GM19238 (cell line): ENCODE measurements around the gene SNU13.
A peak's percentile ranks its signal among the peaks of the same experiment; 100 is the strongest.
"Not testable (repeated sequence)": the region's sequence is repeated elsewhere in the genome, so short reads cannot be mapped to it uniquely, and the experiment has no call there.

Source experiments
- DNase-seq: peaks from one replicate; pipeline ENCODE4 v3.0.0; 2011; ENCODE audit warnings: low spot score; ENCODE audit not compliant: insufficient read length

The SNU13 gene

DNA sequence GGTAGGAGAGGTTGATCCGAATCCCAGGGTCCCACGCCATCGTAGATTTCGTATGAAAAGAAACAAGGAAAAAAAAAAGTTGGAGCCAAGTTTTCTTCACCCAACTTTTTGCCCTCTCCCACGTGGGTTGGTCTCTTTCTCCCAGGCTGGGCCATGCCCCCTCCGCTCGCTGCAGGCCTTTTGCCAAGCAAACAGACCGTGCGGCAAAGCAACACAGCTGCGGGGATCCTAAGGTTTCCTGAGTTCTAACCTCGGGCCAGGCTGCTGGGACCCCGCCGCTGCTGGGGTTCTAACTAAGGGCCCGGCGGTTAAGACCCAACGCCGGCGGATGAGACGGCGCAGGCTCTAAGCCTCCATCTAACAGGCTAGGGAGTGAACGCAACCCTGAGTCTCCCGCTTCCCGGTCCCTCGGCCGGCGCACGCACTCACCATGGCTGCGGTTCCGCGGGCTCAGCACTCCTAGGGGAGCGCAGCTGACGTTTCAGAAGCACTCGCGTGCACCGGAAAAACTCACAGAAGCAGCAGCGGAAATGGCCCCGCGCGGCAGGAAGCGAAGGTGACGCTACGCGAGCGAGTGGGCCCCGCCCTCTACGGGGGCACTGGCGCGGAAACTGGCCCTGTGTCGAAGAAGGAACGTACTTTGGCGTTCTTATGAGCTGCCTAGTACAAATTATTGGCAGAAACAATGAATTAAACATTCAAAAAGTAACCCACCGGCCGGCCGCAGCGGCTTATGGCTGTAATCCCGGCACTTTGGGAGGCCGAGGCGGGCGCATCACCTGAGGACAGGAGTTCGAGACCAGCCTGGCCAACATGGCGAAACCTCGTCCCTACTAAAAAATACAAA is at the start of gene SNU13:
Gene SNU13, minus strand, starts transcription at position 503 of the 847 bp plus-strand sequence. Its CDS starts 71 bp downstream, at position 432.
- DNase-seq, result peak; percentile 91

DNA sequence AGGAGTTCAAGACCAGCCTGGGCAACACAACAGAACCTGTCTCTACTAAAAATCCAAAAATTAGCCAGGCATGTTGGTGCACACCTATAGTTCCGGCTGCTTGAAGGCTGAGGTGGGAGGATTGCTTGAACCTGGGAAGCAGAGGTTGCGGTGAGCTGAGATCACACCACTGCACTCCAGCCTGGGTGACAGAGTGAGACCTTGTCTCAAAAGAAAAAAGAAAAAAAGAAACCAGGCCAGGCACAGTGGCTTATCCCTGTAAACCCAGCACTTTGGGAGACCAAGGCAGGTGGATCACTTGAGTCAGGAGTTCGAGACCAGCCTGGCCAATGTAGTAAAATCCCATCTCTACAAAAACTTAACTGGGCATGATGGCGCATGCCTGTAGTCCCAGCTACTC is 44.6 kb upstream of the SNU13 start:
- DNase-seq, result not testable (repeated sequence)

DNA sequence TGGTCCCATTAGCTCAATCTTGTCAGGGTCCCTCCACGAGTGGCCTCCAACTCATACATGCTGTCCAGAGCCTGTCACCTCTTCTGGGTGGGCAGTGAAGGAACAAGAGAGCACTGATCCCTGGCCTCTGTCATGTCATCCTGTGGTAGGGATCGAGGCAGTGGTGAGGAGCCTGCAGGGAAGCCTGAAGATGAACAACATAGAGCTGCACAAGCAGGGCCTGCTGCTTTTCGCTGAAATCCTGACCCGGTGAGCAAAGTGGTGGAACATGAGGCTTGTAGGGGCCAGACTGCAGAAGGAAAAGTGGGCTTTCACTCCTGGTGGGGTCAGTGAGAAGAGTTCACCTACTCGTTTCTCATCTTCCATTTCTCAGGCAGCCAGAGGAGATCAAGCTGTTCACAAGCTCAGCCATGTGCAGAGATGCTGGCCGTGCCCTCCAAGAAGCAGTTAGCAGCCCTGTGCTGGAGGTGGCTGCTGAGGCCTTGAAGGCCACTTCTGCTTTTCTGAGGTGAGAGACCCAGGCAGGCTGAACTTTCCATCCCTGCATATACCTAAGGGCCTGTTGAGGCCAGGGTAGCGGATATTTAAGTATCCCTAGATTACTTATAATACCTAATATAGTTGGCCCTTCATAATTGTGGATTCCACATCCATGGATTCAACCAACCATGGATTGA is 43.6 kb upstream of the SNU13 start:
- no peak for DNase-seq

DNA sequence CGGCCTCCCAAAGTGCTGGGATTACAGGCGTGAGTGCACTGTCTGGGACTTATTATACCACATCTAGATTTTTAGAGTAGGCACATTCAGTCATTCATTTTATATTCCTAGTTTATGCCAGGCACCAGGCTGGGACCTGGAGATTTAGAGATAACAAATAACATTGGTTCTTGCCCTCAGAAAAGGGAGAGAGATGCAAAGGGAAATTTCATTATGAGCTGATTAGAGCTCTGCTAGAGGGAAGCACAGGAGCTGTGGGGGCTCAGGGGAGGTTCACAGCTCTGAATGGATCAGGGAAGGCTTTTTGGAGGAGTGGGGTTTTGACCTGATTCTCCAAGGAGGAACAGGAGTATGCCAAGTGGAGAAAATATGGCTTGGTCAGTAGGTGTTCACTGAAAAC is 42.9 kb upstream of the SNU13 start:
- DNase-seq, result no peak

DNA sequence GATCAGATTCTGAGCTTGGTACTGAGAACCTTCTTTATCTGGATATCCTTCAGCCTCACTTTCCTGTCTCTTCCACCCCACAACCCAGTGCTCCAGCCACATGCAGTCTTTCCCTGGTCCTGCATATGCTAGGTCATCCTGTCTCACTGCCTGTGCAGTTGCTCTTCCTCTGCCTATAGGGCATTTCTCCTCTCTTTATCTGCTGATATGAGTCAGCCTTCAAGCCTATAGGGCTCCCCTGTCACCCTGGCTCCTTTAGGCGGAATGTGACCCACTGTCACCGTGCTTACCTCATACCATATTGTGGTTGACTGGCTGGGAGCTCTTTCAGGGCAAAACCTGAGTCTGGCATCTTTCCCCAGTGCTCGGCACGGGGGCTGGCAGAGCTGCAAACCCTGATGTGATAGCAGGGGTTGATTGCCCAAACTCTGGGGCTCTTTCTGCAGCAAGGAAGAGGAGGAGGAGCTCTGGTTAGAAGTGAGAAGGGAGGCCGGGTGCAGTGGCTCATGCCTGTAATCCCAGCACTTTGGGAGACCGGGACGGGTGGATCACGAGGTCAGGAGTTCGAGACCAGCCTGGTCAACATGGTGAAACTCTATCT is 36.9 kb upstream of the SNU13 start:
- DNase-seq, result no peak

DNA sequence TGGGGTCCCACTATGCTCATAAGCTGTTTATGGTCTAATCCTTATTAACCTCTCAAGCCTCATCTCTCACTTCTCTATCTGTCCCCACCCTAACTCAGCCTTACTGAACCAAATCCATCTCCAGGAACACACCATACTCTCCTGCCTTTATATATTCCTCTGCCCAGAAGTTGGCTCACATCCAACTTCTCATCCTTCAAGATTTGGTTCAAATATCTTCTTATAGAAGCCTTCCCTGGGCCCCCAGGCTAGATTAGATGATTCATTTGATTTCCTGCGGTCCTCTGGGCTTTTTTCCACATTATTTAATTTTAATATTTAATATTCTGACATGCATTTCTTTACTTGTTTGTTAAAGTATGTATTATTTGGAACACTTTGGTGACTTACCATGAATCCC is 33.8 kb upstream of the SNU13 start:
- no peak for DNase-seq

DNA sequence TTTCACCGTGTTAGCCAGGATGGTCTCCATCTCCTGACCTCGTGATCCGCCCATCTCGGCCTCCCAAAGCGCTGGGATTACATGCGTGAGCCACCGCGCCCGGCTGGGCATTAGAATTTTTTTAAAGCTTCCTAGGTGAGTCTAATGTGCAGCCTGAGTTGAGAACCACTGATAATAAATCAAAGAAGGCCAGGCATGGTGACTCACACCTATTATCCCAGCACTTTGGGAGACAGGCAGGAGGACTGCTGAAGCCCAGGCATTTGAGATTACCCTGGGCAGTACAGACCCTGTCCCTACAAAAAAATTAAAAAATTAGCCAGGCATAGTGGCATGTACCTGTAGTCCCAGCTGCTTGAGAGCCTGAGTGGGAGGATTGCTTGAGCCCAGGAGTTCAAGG is 24.3 kb upstream of the SNU13 start:
- no peak for DNase-seq

DNA sequence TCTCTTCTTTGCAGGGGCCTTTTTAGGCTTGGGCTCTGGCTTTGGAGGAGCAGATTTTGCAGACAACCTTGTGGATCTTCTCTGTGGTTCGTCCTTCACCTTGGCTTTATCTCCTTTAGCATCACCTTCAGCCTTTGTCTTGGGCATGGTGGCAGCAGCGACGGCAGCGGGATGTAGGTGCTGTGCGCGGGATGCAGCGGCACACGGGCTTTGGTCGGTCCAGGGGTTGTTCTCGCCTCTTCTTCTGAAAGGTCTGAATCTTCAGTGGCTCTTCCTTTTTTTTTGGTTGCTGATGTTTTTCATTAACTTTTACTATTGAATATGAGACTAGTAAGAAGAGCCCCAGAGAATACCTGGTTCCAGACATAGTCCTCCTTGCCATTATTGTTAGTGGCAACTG is 20.7 kb upstream of the SNU13 start:
- no peak for DNase-seq

DNA sequence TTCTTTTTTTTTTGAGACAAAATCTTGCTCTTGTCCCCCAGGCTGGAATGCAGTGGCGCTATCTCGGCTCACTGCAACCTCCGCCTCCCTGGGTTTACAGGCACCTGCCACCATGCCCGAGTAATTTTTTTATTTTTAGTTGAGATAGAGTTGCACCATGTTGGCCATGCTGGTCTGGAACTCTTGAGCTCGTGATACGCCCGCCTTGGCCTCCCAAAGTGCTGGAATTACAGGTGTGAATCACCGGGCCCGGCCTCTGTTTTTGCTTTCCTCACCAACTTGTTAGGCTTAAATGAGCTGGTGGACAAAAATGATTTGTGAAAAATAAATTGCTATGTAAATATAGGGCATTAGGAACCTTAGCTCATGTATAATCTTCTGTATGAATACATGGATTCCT is 14.1 kb upstream of the SNU13 start:
- no peak for DNase-seq

DNA sequence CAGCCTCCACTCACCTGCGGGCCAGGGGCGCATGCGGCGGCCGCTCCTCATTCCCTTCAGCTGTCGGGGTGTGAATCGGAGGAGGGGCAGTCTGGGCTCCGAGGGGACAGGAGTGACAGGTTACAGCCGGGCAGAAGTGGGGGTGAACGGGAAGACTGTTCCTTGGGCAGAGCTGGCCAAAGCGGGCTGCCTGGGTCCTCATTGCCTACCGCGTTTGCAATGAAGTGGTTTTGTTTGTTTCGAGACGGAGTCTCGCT is 11.4 kb upstream of the SNU13 start:
- DNase-seq, result no peak

DNA sequence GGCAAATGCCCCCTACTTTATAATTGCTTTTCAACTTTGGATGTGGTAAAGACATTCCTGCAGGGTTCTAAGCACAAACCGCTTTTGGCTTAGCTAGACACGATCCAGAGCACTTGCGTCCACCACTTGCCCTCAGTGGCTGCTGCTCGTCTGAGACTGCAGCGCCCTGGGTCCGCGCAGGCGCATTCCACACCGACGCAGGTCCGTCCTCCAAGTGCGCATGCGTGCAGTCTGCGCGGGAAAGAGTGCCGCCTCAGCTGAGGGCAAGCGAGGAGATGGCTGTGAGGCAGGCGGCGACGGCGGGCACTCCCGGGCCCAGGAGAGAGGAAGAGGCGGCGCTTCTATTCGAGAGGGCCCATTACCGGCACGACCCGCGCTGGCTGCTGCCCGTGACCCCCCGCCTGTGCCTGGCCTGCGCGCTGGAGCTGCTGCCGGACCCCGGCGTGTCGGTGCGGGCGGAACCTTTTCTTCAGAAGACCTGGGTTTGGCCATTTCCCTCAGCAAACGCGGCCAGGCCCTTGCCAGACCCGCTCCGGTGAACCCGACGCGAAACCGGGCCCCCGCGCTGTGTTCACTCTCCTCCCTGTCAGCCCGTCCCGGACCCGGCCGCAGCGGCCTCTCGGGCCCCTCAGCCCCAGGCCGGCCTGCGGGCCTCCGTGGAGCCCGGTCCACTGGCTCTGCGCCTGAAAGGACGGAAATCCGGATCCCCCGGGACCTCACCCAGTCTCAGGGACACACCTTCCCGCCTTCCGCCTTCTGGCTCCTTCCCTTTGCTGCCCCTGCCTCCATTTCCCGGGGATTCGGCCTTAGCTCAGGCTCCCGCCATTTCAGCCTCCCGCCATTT is 10.8 kb upstream of the SNU13 start, which contains the start of gene MEI1:
Gene MEI1, plus strand, starts transcription at position 240 of the 844 bp plus-strand sequence. Its CDS starts 36 bp downstream, at position 276.
- DNase-seq, result peak; percentile 90

DNA sequence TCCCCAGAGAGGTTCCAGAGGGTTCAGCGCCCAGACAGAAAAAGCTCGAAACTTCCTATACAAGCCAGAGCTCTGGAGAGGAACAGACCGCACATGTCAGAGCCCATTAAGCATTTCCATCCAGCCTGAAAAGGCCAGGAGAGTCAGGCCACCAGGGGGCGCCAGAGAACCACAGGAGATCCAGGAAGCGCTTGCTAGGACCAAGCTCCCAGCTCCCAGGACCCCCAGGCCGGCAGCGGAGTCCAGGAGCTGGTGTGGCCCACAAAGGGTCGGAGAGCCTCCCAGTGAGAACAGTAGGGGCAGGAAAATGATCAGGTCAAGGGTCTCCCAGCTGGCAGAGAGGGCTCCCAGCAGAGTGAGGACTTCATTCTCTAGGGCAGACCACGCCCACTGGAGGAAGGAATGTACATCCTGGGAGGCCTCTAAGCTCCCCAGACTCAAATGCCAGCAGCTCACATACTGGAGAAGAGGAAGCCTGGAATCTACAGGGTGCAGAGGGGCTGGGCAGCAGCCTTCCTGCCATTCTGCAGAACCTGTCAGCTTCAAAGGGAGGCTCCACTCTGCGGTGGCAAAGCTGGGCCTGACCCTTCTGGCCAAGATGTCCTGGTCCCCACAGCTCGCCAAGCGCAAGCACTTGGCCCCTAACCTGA is 8.6 kb upstream of the SNU13 start:
- DNase-seq, result peak; percentile 81

DNA sequence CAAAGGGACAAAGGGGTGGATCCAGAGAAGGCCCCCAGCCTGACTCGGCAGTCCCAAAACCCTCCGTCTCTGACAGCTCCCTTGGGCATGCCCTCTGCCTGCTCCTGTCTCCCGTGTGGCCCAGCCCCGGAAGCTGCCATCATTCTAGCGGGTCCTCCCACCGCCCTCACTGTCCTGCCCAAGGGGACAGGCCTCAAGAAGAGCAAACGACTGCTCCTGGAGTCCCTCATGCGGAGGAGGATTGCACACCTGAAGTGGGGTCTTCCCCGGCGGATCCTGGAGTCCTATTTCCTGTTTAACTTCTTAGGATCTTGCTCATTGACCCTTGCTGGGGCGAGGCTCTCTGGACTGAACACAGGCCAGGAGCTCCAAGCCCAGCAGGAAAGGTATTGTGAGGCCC is 8.0 kb upstream of the SNU13 start:
- no peak for DNase-seq

DNA sequence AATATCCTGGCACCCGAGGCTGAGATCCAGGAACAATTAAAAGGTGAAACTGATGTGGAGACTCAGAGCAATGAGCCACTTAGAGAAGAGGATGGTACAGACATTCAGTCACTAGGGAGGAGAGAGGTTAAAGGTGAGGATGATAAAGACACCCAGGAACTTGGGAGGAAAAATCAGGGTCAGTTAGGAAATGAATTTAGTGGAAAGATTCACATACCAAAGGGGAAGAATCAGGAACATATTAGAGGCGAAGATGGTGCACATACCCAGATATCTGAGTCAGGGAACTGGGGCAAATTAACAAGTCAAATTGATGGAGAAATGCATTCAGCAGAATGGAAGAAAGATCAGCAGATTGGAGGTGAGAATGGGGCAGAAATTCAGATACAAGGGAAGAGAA is 6.5 kb upstream of the SNU13 start:
- no peak for DNase-seq

DNA sequence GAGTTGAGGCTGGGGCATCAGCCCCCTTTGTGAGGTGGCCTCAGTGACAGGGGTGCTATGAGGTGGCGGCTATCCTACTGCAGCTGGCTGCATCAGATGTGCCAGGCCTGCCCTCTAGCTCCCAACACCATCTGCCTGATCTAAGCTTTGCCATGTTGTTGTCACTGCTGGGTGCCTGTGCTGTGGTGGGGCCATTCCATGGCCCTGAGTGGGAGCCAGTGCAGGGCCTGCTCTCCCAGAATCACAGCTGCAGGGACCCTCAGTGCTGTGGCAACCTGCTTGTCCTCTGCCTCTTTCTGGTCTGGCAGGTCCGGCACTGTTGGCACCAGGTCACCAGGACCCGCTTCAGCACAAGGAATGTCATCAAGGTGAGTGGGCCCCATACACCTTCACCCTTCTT is 1.8 kb upstream of the SNU13 start:
- no peak for DNase-seq

DNA sequence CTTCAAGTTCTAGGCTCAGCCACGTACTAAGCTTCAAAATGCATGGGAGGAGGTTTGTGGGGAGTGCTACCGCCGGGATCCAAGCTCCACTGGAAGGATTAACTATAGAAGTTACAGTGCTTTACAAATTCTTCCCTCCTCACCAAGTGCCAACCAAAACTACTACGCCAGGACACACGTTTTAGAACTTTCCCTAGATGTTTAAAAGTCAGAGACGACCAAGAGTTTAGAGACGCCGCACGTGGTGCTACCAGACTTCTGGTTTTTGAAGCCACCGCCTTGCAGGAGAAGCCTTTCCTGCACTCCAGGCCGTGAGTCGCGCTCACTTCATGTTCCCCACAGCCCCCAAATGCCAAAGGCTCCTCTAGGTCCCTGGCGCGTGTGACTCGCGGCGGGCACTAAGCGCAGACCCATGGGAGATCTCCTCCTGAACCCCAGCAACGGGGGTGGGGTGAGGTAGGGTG is 734 bp downstream of the SNU13 start:
- peak; percentile 25 for DNase-seq

DNA sequence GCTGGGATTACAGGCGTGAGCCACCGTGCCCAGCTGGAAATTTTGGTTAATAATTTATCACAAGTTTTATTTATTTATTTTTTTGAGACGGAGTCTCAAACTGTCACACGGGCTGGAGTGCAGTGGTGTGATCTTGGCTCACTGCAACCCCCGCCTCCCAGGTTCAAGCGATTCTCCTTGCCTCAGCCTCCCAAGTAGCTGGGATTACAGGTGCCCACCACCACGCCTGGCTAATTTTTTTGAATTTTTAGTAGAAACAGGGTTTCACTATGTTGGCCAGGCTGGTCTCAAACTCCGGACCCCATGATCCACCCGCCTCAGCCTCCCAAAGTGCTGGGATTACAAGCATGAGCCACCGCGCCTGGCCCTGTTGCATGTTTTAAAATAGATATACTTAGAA is 1.8 kb downstream of the SNU13 start:
- not testable (repeated sequence) for DNase-seq

DNA sequence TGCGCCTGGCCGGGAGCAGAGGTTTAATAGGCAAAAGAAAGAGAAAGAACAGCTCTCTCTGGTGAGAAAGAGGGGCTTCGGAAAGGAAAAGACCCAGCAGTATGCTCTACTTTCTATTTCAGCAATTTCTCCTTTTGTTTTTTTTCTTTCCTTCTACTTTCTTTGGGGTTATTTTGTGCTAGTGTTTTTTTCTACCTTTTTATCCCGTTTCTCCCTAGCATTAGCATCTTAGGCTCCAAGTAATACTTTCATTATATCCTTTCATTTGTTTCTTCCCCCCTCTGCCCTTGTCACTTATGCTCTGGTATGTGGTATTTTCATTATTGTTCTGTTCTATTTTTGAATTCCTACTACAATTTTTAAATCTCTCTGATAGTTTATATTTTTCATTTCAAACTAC is 4.5 kb downstream of the SNU13 start:
- no peak for DNase-seq

DNA sequence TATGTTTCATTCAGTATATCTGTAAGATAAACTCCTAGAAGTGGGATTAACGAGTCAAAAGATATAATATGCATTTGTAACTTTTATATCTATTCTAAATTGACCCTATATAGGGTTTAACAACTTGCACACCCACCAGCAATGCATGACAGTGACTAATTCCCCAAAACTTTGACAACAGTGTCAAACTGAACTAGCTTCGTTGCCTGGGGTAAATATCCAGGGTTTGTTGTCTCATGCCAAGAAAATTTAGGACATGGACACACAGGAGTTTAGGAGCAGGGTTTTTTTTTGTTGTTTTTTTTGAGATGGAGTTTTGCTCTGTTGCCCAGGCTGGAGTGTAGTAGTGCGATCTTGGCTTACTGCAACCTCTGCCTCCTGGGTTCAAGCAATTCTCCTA is 5.1 kb downstream of the SNU13 start:
- DNase-seq, result no peak

DNA sequence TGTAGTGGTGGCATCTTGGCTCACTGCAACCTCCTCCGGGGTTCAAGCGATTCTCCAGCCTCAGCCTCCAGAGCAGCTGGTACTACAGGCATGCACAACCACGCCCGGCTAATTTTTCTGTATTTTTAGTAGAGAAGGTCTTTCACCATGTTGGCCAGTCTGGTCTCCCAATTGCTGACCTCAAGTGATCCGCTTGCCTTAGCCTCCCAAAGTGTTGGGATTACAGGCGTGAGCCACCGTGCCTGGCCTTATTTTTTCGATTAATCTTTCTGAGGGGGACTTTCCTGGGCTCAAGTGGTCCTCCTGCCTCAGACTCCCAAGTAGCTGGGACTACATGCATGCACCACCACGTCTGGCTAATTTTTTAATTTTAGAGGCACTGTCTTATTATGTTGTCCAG is 5.6 kb downstream of the SNU13 start:
- DNase-seq, result no peak
